CD4-positive, alpha-beta memory T cell (primary cell): ENCODE data around the gene TNFRSF13B. TPM values are rescaled to one million over a fixed set of nuclear protein-coding genes. Genes with fewer than 3 reads are reported as not detected.

Experiments
- CTCF ChIA-PET: fragments of 350-600 bp; sonication (Branson Sonifier 250); formaldehyde crosslinking; loops from one replicate; lab custom pipeline; 2021; ENCODE audit warnings: inconsistent platforms; ENCODE audit not compliant: partially characterized antibody; lab: Charles Lee
- POLR2A ChIA-PET: fragments of 350-600 bp; sonication (Branson Sonifier 250); formaldehyde crosslinking; loops from one replicate; lab custom pipeline; 2021; ENCODE audit not compliant: partially characterized antibody; lab: Charles Lee
- DNase-seq, 5 donors: peaks; one replicate each; pipeline versions ENCODE4 v3.0.0 to v3.0.0-alpha.2; 2020 to 2022; ENCODE audit warnings: mixed read lengths in 1 of 5
- H3K27ac ChIP-seq: one replicate; pipeline ENCODE4 v1.7.0; 2013; ENCODE audit warnings: low read depth, low read length
- H3K27me3 ChIP-seq: 2 replicates; pipeline ENCODE4 v1.7.0; 2013; ENCODE audit warnings: mild to moderate bottlenecking, low read length, moderate library complexity; ENCODE audit not compliant: insufficient read depth
- H3K36me3 ChIP-seq: 2 replicates; pipeline ENCODE4 v1.7.0; 2013; ENCODE audit warnings: mild to moderate bottlenecking, low read length, moderate library complexity; ENCODE audit not compliant: insufficient read depth
- H3K4me1 ChIP-seq: 2 replicates; pipeline ENCODE4 v1.7.0; 2013; ENCODE audit warnings: mild to moderate bottlenecking, low read length, moderate library complexity; ENCODE audit not compliant: insufficient read depth
- H3K4me3 ChIP-seq, 2 donors: one replicate each; pipeline ENCODE4 v1.7.0; 2013; ENCODE audit warnings: low read length in 2 of 2, mild to moderate bottlenecking in 1 of 2
- H3K9me3 ChIP-seq, 2 donors: one replicate each; pipeline ENCODE4 v1.7.0; 2013; ENCODE audit warnings: low read length in 2 of 2, control low read depth in 1 of 2; ENCODE audit not compliant: control insufficient read depth in 1 of 2
- H3K27ac Mint-ChIP-seq, 7 donors: one replicate each; pipeline ENCODE4 v1.8.0; 2020 to 2021; ENCODE audit warnings: mixed read lengths in 7 of 7, mild to moderate bottlenecking in 6 of 7, inconsistent platforms in 3 of 7, moderate library complexity in 3 of 7
- H3K27me3 Mint-ChIP-seq, 2 donors: one replicate each; pipeline ENCODE4 v1.8.0; 2020 to 2021; ENCODE audit warnings: mixed read lengths in 2 of 2
- H3K36me3 Mint-ChIP-seq, 2 donors: one replicate each; pipeline ENCODE4 v1.8.0; 2020 to 2021; ENCODE audit warnings: mixed read lengths in 2 of 2, inconsistent platforms in 1 of 2, mild to moderate bottlenecking in 1 of 2
- H3K4me1 Mint-ChIP-seq, 4 donors: one replicate each; pipeline ENCODE4 v1.8.0; 2020 to 2021; ENCODE audit warnings: mixed read lengths in 4 of 4, mild to moderate bottlenecking in 1 of 4
- H3K4me3 Mint-ChIP-seq, 8 donors: one replicate each; pipeline ENCODE4 v1.8.0; 2020 to 2021; ENCODE audit warnings: mixed read lengths in 8 of 8, mild to moderate bottlenecking in 7 of 8, moderate library complexity in 6 of 8, inconsistent platforms in 3 of 8
- H3K9me3 Mint-ChIP-seq, 8 donors: one replicate each; pipeline ENCODE4 v1.8.0; 2020 to 2021; ENCODE audit warnings: mixed read lengths in 8 of 8, mild to moderate bottlenecking in 5 of 8, inconsistent platforms in 3 of 8, moderate library complexity in 1 of 8
- intact Hi-C: fragments of 100-400 bp; cut with micrococcal nuclease; formaldehyde crosslinking; loops from one replicate; pipeline ENCODE4 v1.15.1; 2023
- polyA plus RNA-seq, 2 donors: library from polyadenylated mRNA; unstranded; fragments of 300-500 nt; fragmentation: Illumina TruSeq; gene quantifications; one replicate each; pipeline ENCODE4 v1.2.3, GENCODE V29; 2021
- total RNA-seq, 2 experiments: library from RNA; stranded (reverse); gene quantifications; one replicate each; pipeline ENCODE4 v1.2.3, GENCODE V29; 2021

The TNFRSF13B gene
- total and polyA plus RNA-seq, 4 experiments from 2014 or later, result 0.78 TPM; not detected in 3

DNA sequence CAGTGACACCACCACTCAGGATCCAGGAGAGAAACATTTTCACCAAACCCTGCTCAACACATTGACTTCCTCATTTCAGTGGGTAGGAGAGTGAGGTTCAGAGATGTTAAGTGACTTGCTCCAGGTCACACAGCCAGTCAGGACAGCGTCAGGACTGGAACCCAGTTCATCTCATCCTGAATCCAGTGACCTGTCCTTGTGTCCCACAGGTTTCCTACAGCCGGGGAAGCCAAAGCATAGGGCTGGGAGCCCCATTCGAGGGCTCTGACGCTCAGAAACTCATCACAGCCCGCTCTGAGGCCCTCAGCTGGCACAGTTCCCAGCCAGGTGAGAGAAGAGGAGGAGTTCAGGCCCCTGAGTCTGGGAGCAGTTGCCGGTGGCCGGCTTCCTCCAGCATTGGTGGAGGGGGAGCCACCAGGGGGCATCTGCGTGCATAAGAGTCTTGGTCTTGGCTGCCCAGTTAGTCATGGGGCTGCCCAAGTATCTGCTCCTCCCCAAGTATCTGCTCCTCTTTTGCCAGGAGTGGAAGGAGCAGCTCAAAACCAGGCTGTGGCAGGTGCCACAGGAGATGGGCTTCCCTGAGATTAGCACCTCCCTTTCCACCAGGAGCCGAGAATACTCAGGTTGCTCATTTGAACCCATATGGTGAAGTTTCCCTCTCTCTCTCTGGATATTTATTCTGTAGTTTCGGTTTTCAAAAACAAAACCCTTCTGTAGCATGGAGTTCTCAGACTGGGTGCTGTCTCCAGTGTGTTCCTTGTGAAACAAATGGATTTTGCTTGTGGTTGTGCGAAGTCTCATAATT, 56.0 kb downstream of the TNFRSF13B start:
- Histone ChIP-seq H3K4me1 (peaks cover 13% of the 10 kb centered on the region), H3K27ac (no peak overlapping the region), H3K27me3 (peaks cover 4% of the 10 kb centered on the region), H3K9me3 (no peaks in the 10 kb centered on the region), H3K36me3 (no peaks in the 10 kb centered on the region), H3K4me3 (no peak overlapping the region)
- H3K4me1 Mint-ChIP-seq, result peaks cover 0 to 7% (median 4%) of the 10 kb centered on the region in 4 donors
- no peaks in the 10 kb centered on the region for H3K9me3 Mint-ChIP-seq
- CTCF ChIA-PET, result interaction anchor here (3.3 kb wide), 1 partner anchor 76 kb away, joined by 10 read pairs; no protein-coding TSS in a partner anchor
- DNase-seq, result peak in 2 of 5 donors; percentile 6 to 14
- H3K27ac Mint-ChIP-seq, result no peak overlapping the region
- peaks cover 2 to 16% of the 10 kb centered on the region in 2 donors for H3K27me3 Mint-ChIP-seq
- POLR2A ChIA-PET, result no interaction called here
- H3K36me3 Mint-ChIP-seq, result no peaks in the 10 kb centered on the region
- intact Hi-C loops, result no loop called here
- H3K4me3 Mint-ChIP-seq, result no peak overlapping the region

DNA sequence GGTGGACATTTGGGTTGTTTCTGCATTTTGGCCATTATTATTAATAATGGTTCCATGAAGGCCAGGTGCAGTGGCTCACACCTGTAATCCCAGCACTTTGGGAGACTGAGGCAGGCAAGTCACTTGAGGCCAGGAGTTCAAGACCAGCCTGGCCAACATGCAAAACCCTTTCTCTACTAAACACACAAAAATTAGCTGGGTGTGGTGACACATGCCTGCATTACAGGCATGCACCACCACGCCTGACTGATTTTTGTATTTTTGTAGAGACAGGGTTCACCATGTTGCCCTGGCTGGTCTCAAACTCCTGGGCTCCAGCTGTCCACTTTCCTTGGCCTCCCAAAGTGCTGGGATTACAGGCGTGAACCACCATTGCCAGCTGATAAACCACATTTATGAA, 58.5 kb downstream of the TNFRSF13B start:
- ChIA-PET CTCF (interaction anchor here (1.4 to 2.4 kb wide), 3 partner anchors 75 to 78 kb away, joined by 3 to 9 read pairs (median 4); no protein-coding TSS in a partner anchor), POLR2A (no interaction called here)
- no peaks in the 10 kb centered on the region for H3K9me3 Mint-ChIP-seq
- H3K27ac ChIP-seq, result no peak overlapping the region
- peaks cover 4% of the 10 kb centered on the region for H3K27me3 ChIP-seq
- intact Hi-C loops, result no loop called here
- H3K4me1 ChIP-seq, result peaks cover 13% of the 10 kb centered on the region
- H3K4me3 Mint-ChIP-seq, result no peak overlapping the region
- H3K4me3 ChIP-seq, result no peak overlapping the region
- H3K36me3 Mint-ChIP-seq, result no peaks in the 10 kb centered on the region
- DNase-seq, result no peak
- peaks cover 0 to 15% (median 11%) of the 10 kb centered on the region in 4 donors for H3K4me1 Mint-ChIP-seq
- H3K27me3 Mint-ChIP-seq, result peaks cover 3 to 28% of the 10 kb centered on the region in 2 donors
- no peak overlapping the region for H3K27ac Mint-ChIP-seq
- no peaks in the 10 kb centered on the region for H3K9me3 ChIP-seq
- no peaks in the 10 kb centered on the region for H3K36me3 ChIP-seq

DNA sequence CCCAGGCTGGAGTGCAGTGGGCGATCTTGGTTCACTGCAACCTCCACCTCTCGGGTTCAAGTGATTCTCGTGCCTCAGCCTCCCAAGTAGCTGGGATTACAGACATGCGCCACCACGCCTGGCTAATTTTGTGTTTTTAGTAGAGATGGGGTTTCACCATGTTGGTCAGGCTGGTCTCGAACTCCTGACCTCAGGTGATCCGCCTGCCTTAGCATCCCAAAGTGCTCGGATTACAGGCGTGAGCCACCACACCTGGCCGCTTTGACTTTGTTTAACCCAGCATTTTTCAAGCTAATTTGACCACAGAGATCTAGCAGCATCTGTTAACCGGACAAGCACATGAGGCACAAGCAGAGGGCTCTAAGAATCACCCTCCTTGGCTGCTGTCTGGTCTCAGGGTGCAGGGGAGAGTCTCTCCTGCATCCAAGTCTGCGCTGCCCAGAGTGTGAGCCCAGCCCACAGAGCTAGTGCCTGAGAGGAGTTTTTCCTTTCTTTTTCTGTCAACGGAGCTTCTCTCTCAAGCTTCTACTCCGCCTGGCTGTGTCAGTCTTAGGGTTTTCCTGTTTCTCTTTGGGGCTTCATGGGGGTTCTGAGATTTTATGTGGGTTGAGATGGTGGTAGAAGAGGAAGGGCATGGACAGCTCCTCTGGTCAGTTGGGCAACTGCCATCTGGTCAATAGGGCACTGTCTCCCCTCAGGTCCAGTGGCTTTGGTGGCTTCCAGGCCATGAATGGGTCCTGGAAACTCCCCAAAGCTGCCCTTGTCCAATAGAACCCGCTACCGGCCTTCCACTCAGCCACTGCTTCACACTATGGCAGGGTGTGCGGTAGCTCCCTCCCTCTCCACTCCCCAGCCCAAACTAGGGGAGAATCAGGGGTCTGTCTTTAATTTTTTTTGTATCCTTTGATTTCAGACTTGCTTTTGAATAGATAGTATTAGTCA, 59.6 kb downstream of the TNFRSF13B start:
- Histone ChIP-seq H3K9me3 (no peaks in the 10 kb centered on the region), H3K36me3 (no peaks in the 10 kb centered on the region), H3K27ac (no peak overlapping the region), H3K4me3 (no peak overlapping the region), H3K27me3 (peaks cover 4% of the 10 kb centered on the region), H3K4me1 (peaks cover 13% of the 10 kb centered on the region)
- Mint-ChIP-seq H3K4me1 (peaks cover 2 to 16% (median 11%) of the 10 kb centered on the region in 4 donors), H3K27me3 (peaks cover 3 to 28% of the 10 kb centered on the region in 2 donors), H3K36me3 (no peaks in the 10 kb centered on the region), H3K9me3 (no peaks in the 10 kb centered on the region), H3K27ac (peak overlapping the region in 1 of 7 donors; percentile 73), H3K4me3 (no peak overlapping the region)
- ChIA-PET CTCF (interaction anchor here (1.4 to 2.4 kb wide), 2 partner anchors 78 to 80 kb away, joined by 4 to 9 read pairs; no protein-coding TSS in a partner anchor), POLR2A (interaction anchor here (0.6 kb wide), 1 partner anchor 94 kb away, joined by 3 read pairs; no protein-coding TSS in a partner anchor)
- intact Hi-C loops, result no loop called here
- DNase-seq, result no peak

DNA sequence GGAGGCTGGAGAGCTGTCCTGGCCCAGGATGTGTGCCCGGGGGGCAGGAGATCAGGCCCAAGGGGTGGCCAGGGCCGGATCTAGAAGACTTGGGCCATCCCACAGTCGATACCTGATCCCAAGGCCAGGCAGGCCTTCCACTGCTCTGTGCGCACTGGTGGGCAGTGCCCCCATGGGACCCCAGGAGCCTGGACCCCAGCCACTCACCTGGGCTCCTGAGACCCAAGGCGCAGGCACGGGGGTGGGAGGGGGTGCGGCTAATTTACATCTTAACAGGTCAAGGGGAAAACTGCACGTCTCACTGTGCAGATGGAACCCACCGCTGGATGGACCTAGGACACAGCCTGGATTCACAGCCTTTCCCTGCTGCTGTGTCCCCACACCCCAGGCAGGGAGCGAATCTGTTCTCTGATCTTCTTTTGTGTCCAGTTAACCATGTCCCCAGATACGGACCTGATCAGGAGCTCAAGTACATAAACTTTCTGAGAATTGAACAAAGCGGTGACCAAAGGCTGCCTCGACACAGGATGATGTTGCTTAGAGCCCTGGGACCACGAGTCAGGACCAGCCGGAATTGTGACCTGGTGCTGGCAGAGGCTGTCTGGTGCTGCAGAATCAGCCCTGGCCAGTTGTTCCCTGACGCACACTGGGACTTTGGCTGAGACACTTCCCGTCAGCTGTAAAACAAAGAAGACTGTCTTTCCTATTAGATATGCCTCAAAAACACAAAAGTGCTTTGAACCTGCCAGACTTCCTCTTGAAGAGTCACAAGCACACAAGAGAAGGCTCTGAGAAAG, 60.6 kb downstream of the TNFRSF13B start:
- POLR2A ChIA-PET, result interaction anchor here (0.6 kb wide), 1 partner anchor 1218 kb away, joined by 3 read pairs; no protein-coding TSS in a partner anchor
- Histone ChIP-seq H3K4me3 (no peak overlapping the region), H3K27me3 (peaks cover 4% of the 10 kb centered on the region), H3K9me3 (no peaks in the 10 kb centered on the region), H3K4me1 (peaks cover 21% of the 10 kb centered on the region), H3K27ac (no peak overlapping the region), H3K36me3 (no peaks in the 10 kb centered on the region)
- peak overlapping the region in 3 of 8 donors; percentile 44 to 64 (median 45) for H3K4me3 Mint-ChIP-seq
- peaks cover 11 to 24% (median 18%) of the 10 kb centered on the region in 4 donors for H3K4me1 Mint-ChIP-seq
- no peaks in the 10 kb centered on the region for H3K9me3 Mint-ChIP-seq
- H3K27me3 Mint-ChIP-seq, result peaks cover 7 to 34% of the 10 kb centered on the region in 2 donors
- CTCF ChIA-PET, result no interaction called here
- peak overlapping the region in 5 of 7 donors; percentile 19 to 67 (median 37) for H3K27ac Mint-ChIP-seq
- peak in 4 of 5 donors; percentile 7 to 18 (median 15) for DNase-seq
- H3K36me3 Mint-ChIP-seq, result no peaks in the 10 kb centered on the region
- intact Hi-C loops, result no loop called here

DNA sequence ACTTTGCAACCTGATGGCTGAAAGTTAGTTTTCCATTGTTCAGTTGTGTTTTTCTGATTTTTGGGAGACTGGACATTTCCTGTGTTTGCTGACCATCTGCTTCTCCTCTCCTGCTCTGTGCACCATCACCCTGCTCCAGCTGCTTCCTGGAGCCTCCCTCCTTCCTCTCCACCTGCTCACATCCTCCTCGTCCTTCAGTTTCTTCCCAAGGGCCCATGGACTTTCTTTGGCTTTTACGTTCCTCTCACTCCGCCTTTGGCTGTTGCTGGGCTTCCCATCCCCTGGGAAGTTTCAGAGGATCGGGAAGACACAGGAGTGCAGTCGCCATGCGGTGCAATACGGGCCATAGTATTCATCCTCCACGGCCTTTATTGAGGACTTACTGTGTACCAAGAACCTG, 61.6 kb downstream of the TNFRSF13B start:
- H3K27me3 ChIP-seq, result peaks cover 4% of the 10 kb centered on the region
- Mint-ChIP-seq H3K36me3 (no peaks in the 10 kb centered on the region), H3K4me1 (peaks cover 11 to 24% (median 18%) of the 10 kb centered on the region in 4 donors), H3K27me3 (peaks cover 7 to 41% of the 10 kb centered on the region in 2 donors), H3K27ac (peak overlapping the region in 1 of 7 donors; percentile 45), H3K9me3 (peaks cover 0 to 2% (median 0%) of the 10 kb centered on the region in 8 donors), H3K4me3 (no peak overlapping the region)
- no peaks in the 10 kb centered on the region for H3K36me3 ChIP-seq
- ChIA-PET POLR2A (no interaction called here), CTCF (no interaction called here)
- H3K27ac ChIP-seq, result no peak overlapping the region
- H3K9me3 ChIP-seq, result no peaks in the 10 kb centered on the region
- H3K4me1 ChIP-seq, result peaks cover 21% of the 10 kb centered on the region
- no peak for DNase-seq
- H3K4me3 ChIP-seq, result no peak overlapping the region
- intact Hi-C loops, result no loop called here

GRCh38 chr17:16909472-16910246, 62.3 kb downstream of the TNFRSF13B start:
- H3K27ac Mint-ChIP-seq, result peak overlapping the region in 1 of 7 donors; percentile 67
- H3K4me1 Mint-ChIP-seq, result peaks cover 11 to 25% (median 18%) of the 10 kb centered on the region in 4 donors
- H3K9me3 Mint-ChIP-seq, result peaks cover 0 to 3% (median 0%) of the 10 kb centered on the region in 8 donors
- H3K27me3 Mint-ChIP-seq, result peaks cover 7 to 43% of the 10 kb centered on the region in 2 donors
- Histone ChIP-seq H3K9me3 (no peaks in the 10 kb centered on the region), H3K27ac (no peak overlapping the region), H3K4me1 (peaks cover 21% of the 10 kb centered on the region), H3K36me3 (no peaks in the 10 kb centered on the region), H3K27me3 (peaks cover 4% of the 10 kb centered on the region), H3K4me3 (no peak overlapping the region)
- H3K36me3 Mint-ChIP-seq, result no peaks in the 10 kb centered on the region
- intact Hi-C loops, result no loop called here
- ChIA-PET POLR2A (no interaction called here), CTCF (no interaction called here)
- no peak overlapping the region for H3K4me3 Mint-ChIP-seq
- no peak for DNase-seq
